Measurements from ENCODE around the gene CACNA2D2.

- no peak for TF ChIP-seq CTCF (conservative IDR thresholded peaks at IDR 0.05 in 1 of 2, IDR thresholded peaks at IDR 0.05 in 1 of 2; ENCODE audit: low read depth in 1 of 2, low read length in 2 of 2)
- no peak for TF ChIP-seq EZH2 (IDR thresholded peaks at IDR 0.05; ENCODE audit: low read length, missing control alignments)
Measured at GRCh38 chr3:50453907-50454306, 49.5 kb downstream of the CACNA2D2 start.

Data from fibroblast of lung (primary cell).